M059J (cell line): ENCODE data around the gene C19orf38. TPM values are rescaled to one million over a fixed set of nuclear protein-coding genes. Genes with fewer than 3 reads are reported as not detected.
"Not testable (repeated sequence)": the region's sequence is repeated elsewhere in the genome, so short reads cannot be mapped to it uniquely, and the experiment has no call there.

ENCODE experiments used
- DNase-seq: peaks from one replicate; pipeline ENCODE4 v3.0.0-alpha.2; 2012; ENCODE audit warnings: low read depth
- total RNA-seq: library from RNA; depleted of rRNA; stranded (reverse); fragments of >200 nt; shearing (Covaris generic); gene quantifications from 2 replicates; pipeline ENCODE4 v1.2.3, GENCODE V29; 2014

The C19orf38 gene
- total RNA-seq, 1 experiment from 2014 or later = 0.12 TPM

DNA sequence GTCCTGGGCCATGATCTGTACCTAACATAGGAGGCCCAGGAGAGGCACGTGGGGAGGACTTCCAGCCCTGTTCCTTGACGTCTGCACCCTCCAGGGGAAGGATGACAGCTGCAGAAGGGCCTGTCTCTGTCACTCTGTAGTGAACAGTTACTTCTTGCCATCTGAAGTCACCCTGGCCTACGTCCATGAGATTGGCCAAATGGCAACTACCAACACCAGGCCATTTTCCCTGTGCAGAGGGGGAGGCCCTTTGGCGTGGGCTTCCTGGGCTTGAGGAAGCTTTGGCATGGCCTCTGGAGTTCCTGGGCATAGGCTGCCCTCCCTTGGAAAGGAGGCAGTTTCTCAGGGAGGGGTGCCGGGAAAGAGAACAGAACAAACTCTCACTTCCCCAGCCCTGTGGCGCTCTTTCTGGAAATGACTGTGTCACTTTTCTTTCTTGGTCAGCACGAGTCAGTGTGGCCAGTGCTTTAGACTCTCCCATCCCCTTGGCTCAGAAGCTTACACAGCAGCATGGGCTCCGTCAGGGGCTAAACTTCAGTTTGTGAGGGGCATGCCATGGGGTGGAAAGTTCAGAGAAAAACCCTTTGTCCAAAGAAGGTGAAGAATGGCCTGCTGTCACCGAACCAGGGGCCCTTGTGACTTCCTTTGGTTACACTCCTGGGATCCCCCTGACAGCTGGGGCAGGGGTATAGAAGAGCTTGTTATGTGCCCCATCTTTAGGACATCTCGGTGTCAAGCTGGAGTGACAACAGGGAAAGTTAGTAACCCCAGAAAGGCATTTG lies 28.4 kb downstream of the C19orf38 start:
- no peak for DNase-seq

DNA sequence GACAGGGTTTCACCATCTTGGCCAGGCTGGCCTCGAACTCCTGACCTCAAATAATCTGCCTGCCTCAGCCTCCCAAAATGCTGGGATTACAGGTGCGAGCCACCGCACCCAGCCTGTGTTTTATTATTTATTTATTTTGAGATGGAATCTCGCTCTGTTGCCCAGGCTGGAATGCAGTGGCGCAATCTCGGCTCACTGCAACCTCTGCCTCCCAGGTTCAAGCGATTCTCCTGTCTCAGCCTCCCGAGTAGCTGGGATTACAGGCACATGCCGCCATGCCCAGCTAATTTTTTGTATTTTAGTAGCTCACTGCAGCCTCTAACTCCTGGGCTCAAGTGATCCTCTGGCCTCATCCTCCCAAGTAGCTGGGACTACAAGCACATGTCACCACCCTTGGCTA lies 29.4 kb downstream of the C19orf38 start:
- DNase-seq = not testable (repeated sequence)

DNA sequence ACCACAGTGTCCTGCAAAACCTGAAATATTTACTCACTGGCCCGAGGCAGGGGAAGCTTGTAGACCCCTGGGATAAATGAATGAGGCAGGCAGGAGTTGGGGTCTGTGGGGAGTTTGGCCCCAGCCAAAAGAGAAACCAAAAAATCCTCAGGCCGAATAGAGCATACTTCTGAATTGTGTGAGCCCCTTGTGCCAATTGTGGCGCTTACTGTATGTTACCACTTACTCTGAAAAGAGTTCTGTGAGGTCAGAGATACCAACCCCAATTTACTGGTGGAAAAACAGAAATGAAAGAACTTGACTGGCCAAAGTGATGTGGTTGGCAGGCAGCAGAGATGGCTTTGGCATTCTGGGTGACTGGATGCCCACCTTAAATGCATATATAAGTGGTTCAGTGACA lies 30.0 kb downstream of the C19orf38 start:
- no peak for DNase-seq

DNA sequence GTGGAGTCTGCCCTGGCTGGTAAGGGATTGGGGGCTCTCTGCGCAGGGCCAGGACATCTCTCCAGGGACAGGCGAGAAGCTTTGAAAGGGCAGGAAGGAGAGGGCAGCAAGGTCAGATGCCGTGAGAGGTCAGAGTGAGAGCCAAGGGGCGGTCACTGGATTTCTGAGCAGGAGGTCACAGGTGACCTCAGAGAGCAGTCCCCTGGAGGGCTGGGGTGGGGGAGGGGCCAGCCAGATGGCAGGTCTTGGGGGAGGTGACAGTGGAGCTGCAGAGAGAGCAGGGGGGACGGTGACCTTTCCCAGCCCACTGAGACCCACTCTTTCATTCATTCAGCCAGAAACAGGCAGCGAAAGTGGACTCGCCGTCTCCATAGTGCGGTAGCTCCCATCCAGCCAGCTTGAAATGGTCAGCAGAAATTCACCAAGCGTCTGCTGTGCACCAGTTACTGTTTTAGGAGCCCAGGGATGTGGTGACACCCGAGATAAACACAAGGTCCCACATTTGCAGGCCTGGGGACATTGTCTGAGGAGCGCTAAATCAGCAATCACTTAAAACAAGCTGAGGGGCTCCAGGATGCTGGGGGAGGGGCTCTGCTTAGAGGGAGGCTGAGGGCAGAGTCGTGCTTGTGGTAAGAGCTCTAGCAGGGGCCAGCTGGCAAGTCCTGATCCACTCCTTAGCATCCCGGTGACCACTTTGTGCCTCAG lies 33.3 kb downstream of the C19orf38 start:
- DNase-seq = no peak

DNA sequence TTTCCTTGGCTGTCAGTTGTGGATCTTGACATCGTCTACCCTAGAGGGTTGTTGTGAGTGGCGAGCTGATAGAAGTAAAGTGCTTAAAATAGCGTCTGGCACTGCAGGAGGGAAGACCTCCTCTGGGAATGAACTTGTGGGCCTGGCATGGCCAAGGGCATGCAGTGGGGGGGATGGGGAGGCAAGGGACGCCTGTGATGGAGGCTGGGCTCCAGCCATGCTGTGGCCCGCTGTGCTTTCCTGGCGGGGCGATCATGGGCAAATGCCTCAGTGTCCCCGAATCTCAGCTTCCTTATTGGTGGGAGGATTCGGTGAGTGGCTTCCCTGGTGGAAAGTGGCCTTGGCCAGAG lies 33.9 kb downstream of the C19orf38 start:
- no peak for DNase-seq

DNA sequence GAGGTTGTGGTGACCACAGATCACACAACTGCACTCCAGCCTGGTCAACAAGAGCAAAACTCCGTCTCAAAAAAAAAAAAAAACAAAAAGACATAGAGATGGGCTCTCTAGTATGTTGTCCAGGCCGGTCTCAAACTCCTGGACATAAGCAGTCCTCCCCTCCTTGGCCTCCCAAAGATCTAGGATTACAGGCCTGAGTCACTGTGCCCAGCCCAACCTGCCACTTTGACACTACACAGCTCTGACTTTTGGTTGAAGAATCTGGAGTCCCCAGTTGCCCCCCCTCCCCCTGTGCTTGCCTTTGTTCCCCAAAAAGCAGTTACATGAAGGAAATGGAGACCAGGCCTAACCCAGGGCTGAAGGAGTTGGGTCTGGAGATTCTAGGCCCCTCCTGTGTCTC lies 36.1 kb downstream of the C19orf38 start:
- peak; percentile 81 for DNase-seq

DNA sequence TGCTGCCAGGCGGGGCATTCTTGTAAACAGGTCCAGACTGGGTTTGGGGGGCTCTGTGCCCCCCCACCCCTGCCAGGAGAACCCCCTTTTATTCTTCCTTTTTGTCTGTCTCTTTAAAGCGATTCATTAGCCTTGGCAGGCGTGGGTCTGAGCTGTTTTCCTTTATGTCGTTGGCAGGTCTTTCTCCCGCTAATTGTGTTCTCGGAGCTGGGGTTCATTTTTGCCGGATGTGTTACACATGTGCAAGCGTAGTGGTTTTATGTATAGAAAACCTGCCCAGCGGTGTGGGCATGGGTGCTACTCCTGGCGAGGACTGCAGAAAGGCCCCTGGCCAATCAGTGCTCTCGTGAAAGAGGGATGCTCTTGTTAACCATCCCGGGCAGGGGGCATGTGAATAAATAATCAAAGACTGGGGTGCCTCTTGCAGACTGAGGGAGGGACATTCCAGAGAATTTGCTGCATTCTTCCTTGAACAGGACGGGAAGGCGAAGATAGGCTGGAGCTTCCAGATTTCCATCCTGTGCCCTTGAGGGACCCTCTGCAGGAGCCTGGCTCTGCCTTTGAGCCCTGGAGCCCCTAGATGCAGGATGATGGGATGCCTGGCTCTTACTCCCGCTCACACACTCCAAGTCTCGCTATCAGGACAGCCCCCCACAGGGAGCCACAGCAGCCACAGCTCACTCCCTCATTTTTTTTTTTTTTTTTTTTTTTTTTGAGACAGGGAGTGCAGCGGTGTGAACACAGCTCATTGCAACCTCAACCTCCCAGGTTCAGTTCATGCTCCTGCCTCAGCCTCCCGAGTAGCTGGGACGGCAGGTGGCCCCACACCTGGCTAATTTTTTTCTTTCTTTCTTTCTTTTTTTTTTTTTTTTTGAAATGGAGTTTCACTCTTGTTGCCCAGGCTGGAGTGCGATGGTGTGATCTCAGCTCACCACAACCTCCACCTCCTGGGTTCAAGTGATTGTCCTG lies 37.3 kb downstream of the C19orf38 start:
- DNase-seq = no peak

DNA sequence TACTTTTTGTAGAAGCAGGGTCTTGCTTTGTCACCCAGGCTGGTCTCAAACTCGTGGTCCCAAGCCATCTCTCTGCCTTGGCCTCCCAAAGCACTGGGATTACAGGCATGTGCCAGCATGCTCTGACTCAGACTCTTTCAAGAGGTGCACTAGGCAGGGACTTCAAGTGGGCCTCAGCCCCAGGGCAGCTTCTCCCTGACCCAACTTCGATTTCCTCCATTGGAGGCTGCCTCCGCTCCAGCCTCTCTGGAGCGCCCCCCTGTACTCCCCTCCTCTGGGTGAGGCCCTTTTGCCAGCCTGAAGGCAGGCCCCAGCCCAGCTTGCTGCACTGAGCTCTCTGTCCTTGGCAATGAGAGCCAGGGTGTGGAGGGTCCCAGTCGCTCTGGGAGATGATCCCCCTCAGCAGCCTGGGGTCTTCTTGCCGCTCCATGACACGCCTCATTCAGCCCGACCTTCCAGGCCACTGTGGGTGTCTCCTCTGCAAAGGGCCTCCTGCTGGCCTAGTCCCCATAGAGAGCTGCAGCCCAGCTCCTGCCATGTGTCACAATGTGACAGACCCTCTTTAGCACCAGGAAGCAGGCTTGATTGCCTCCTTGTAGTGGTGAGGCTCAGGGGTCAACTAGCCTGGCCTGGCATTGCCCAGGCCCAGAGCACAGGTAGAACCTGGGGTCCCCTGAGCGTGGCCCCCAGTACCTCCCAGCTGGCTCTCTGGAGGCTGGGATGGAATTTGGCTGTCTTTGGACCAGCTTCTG lies 39.6 kb downstream of the C19orf38 start:
- DNase-seq = no peak

DNA sequence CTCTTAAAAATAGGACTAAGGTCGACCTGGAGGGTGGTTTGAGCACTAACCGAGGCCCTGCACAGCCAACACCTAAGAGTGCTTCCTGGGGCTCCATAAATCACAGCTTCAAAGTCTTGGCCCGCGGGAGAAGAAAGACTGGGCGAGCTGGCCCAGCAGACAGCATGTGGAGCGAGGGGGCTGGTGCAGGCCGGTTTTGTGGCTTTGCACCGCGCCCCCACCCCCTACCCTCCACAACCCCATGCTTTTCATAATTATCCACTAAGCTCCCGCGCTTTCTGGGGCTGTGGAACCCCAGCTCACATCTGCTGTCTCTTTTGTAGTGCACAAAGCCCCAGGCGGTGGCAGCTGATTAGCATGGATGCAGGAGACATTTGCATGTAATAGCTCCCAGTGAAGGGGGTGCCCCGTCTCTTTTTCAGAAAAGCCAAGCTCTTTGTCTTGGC lies 40.2 kb downstream of the C19orf38 start:
- no peak for DNase-seq

DNA sequence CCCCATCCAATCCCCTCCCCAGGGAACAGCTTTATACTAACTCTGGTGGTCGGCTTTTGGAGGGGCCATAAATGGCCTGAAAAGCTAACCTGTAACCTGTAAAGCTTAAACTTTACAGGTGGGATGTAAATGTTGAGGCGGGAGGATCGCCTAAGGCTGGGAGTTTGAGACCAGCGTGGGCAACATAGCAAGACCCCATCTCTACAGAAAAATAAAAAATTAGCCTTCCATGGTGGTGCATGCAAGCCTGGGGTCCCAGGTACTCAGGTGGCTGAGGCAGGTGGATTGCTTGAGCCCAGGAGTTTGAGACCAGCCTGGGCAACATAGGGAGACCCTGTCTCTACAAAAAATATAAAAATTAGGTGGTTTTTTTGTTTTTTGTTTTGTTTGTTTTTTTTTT lies 41.7 kb downstream of the C19orf38 start:
- no peak for DNase-seq

DNA sequence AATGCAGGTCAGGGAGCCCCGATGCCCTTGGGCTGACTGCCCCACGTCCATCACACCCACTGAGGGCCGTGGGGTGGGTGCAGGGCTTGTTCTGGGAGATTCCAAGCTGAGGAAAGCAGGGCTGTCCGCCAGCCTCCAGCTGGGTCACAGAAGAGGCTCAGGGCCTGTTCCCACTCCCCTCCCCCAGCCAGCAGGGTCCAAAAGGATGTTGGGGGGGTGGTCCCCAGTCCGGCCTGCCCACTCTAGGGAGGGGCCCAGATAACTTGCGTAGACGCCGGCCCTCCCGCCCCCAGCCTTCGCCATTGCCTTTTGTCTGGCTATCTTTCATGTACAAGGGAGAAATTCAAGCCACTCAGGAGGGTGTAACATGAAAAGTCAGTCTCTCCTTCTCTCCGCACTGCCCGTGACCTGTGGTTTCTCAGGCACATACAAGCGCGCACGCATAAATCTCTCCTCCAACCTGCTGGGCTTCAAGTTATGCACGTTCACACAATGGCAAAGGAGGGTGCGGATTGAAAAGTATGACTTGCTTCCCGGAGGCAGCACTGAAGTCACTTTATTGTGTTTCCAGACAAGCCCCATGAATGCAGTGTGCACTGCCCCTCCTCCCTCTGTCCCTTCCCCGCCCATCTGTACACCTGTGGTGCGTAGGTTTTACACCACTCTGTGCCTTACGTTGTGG lies 43.3 kb downstream of the C19orf38 start:
- no peak for DNase-seq

DNA sequence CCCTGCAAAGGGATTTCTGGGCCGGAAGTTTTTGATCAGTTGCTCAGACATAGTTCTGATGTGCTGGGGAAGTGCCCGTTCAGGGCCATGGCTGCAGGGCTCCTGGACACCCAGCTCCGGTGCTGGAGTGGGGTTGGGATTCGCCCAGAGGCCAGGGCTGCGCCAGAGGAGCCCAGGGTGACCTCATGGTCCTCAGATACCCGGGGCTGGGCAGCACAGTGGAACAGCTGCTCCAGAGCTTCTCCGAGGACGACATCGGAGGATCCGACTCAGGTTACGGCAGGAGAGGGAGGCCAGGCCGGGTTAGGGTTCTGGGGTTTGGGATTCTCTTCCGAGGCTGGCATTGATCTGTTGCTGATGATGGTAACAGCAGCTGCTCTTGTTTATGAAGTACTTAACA lies 44.0 kb downstream of the C19orf38 start:
- no peak for DNase-seq

DNA sequence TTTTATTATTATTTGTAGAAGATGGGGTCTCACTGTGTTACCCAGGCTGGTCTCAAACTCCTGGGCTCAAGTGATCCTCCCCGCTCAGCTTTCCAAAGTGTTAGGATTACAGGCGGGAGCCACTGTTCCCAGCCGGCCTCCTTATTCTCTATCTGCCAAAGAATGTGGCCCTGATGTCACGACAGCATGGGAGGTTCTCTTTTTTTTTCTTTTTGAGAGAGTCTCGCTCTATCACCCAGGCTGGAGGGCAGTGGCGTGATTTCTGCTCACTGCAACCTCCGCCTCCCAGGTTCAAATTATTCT lies 46.6 kb downstream of the C19orf38 start:
- DNase-seq = no peak

DNA sequence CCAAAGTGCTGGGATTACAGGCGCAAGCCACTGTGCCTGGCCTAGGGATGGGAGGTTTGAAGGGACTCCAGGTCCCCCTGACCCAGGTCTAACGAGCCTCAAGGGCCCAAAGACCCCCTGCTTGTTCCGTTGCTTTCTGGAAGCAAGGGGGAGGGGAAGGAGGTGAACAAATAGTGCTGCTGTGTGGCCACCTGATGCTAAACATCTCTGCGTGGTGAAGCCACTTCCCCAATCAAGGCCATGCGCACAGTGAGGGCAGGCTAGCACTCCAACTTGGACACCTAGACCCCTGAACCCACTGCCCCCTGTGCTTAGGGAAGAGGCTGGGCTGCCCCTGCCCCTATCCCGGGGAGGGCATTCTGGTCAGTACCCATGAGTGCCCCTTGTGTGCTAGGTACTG lies 47.1 kb downstream of the C19orf38 start:
- no peak for DNase-seq

DNA sequence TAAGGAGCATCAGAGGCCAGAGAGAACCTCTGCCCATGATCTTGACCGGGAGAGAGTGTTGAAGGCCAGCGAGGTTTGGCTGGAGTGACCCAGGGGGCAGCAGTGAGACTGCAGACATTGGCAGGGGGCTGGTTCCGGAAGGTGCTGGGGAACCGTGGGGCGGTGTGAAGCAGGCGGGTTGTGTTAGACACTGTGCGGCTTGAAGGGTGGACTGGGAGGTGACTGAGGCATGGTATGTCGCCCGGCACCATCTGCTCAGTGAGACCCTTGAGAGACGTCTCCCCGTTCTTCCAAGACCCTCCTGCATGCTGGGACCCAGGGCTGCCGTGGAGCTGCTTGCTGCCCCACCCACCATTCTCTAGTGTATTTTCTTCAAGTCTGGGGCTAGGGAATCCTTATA lies 47.7 kb downstream of the C19orf38 start:
- DNase-seq = no peak

DNA sequence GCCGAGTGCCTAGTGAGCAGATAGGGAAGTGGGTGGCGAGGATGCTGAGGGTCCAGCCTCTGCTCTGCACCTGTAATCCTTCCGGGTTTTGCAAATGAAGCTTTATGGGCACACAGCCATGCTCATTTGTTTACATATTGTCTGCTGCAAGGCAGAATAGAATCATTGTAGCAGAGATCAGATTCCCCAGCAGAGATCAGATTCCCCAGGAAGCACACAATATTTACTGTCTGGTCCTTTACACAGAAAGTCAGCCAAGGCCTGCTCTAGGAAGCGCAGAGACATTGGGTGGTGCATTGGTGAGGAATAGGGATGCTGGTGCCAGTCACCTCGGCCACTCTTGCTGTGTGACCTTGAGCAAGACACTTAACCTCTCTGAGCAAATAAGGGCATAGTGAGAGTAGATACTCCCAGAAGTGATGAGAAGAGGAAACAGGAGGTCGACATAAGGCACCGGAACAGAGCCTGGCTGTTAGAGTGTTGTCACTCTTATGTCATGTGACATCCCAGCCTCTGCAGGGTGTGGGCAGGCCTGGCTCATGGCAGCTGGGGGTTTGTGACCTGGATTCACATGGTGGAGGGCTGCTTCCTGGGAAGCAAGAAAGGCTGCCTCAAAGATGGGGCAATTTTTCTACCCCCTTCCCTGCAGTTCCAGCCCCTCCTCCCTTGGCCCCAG lies 48.8 kb downstream of the C19orf38 start:
- no peak for DNase-seq

DNA sequence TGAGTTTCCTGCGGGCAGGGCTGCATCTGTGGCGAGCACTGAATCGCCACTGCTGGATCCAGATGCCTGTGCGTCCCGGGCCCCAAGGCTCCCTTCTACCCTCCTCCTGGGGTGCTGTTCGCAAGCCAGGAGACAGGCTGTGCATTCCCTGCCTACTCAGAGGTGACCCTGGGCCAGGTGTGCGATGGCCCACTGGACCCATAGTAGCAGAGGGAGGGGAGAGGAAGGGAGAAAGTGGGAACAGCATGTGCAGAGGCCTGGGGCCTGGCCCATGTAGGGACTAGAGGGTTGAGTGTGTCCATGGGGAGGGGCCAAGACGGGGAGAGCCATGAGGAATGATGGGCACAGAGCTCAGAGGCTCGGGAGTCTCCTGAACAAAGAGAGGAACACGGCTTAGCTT lies 50.4 kb downstream of the C19orf38 start:
- DNase-seq = no peak

DNA sequence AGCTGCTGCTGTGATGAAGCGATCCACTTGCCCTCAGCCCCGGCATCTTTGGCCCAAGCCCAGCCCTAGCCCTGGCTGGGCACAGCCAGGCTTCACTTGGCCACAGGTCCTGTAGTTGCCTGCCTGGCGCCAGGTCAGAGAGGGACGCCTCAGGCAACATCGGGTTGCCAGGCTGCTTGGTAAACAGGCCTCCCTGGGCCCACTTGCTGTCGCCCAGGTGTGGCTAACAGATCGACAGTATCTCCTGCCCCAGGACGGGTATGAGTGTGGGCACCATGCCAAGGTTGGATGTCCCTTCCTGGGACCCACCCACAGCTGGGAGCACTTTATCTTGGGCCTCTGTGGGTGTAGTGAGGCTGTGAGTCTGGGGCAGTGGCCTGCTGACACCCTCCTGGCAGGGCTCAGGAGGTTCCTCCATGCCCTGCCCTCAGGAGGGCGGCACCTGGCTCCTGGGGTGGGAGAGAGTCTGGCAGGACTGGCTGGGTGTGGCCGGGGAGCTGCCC lies 51.0 kb downstream of the C19orf38 start:
- peak; percentile 85 for DNase-seq

DNA sequence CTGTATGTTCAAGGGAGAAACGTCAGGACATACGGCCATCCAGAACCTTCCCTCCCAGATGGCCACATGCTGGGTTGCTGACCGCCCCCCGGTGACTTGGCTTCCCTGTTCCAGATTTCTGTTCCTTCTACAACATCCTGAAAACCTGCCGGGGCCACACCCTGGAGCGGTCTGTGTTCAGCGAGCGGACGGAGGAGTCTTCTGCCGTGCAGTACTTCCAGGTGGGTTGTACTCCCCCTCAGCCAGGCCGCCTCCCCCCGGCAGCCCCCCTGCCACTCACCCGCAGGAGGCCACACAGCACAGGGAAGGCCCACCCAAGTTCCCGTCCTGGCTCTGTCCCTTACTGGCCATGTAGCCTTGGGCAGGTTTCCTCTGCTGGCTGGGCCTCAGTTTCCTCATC lies 59.7 kb downstream of the C19orf38 start:
- no peak for DNase-seq

DNA sequence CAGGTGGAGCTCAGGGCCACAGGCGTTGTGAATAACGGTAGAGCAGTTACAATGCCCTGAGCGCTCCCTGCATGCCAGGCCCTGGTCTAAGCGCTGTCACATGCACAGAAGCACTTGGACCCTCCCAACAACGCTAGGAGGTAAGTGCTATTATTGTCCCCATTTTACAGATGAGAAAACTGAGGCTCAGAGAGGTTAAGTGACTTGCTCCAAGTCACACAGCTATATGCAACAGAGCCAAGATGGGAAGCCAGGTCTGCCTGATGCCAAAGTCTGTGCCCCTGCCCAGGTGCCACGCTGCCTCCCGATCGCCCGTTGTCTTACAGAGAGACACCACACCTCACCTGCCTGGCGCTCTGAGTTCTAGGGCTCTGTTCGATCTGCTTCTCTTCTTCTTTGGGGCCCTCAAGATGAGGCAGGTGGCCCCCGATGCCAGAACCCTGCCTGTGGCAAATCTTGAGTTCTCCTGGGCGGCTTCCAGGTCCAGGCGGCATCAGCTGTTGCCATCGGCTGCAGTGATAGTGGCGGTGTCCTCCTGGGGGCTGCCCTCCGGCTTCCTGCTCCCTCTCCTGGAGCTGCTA lies 60.3 kb downstream of the C19orf38 start:
- no peak for DNase-seq
